GM19238 (cell line): ENCODE results near the gene SRPK3.

Experiments
- DNase-seq: peaks from one replicate; pipeline ENCODE4 v3.0.0; 2011; ENCODE audit warnings: low spot score; ENCODE audit not compliant: insufficient read length

The SRPK3 gene

DNA sequence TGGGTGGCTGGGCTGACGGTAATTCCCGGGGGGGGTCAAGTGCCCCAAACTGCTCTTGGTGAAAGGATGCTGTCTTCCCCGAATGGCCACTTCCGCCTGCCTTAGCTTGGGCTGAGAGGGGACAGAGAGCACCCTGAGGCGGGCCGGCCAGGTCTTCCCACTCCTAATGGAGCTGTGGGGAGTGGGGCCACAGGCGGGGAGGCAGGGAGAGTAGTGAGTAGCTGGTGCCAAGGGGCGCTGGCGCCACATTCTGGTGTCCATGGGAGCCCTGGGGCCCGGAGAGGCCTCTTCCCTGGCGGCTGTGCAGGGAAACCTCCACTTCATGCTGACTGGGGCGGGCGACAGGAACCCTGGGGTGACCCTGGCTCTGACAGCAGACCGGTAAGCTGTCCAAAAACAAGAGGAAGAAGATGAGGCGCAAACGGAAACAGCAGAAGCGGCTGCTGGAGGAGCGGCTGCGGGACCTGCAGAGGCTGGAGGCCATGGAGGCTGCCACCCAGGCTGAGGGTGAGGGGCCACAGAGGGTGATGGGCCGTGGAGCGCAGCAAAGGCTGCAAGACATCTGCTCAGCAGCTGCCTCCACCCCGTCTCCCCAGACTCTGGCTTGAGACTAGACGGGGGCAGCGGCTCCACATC is 2.7 kb downstream of the SRPK3 start:
- no peak for DNase-seq

DNA sequence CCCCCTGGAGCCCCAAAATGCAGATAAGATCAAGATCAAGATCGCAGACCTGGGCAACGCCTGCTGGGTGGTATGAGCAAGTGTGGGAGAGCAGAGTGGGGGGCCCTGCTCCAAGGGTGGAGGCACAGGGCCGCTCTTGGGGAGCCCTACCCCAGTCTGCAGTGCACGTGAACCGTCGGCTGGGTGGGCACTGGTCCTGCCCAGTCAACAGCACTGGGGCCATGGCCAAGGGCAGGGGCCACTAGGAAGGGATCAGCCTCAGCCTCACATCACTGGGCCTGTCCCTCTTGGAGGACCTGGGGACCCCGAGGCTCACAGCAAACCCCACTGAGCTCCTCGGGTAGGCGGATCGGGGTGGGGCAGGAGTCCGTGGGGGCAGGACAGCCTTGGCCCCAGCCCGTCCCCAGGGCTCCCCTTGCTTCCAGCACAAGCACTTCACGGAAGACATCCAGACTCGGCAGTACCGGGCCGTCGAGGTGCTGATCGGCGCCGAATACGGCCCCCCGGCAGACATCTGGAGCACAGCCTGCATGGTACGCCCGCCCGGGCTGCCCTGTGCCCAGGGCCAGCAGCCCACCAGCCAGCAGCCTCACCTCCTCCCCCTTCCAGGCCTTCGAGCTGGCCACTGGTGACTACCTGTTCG is 3.6 kb downstream of the SRPK3 start:
- no peak for DNase-seq

- DNase-seq, result no peak
Observed at GRCh38 chrX:153786669-153787068, 5.8 kb downstream of the SRPK3 start.

DNA sequence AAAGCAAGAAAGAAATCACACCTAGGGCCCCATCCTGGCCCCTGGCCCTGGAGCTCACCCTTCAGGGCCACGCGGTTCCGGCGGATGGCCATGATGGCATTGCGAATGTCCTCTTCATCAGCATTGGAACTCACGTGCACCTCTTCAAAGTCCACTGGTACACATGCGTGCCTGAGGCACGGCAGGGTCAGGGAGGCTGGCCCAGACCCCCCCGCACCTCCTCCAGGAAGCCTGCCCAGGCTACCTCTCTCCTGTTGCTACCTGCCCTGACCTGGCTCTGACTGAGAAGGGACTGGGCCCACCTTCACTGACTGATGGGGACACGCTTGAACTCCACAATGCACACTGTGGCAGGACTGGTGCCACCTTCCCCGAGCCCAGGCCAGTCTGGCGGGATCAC is 8.8 kb downstream of the SRPK3 start:
- DNase-seq, result no peak

- no peak for DNase-seq
Observed at GRCh38 chrX:153791104-153791852, 10.4 kb downstream of the SRPK3 start.

DNA sequence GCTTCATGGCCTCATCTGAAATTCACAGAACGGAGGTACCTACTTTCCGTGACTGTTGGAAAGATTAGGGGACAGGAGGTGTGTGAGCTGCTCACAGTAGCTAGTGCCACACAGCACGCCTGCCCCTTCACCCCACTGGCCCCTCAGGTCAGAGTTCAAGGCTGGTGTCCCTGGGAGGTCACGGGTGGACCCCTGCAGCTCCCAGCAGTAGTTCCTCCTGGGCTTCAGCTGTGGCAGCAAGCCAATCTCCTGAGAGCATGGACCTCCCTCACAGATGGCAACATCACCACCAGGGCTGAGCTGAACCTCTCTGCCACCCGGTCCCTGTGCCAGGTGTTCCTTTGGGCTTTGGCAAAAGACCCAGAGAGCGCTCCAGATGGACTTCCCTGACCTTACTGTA is 11.5 kb downstream of the SRPK3 start:
- no peak for DNase-seq

DNA sequence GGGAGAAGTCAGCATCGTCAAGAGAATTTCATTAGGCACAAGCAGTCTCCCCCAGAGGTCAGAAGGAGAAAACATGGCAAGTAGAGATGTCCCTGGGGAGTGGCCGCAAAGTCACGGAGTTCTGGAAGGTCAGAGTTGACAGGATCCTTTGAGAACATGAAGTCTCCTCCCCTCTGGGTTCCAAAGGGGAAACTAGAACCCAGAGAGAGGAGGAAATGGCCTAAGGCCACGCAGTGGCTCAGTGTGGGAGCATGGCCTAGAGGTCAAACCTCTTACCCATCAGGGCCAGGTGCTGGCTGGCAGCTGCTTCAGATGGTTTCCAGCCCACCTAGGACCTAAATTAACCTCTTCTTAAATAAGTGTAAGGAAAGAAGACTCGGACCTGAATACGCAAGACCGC is 12.4 kb downstream of the SRPK3 start:
- DNase-seq, result no peak

DNA sequence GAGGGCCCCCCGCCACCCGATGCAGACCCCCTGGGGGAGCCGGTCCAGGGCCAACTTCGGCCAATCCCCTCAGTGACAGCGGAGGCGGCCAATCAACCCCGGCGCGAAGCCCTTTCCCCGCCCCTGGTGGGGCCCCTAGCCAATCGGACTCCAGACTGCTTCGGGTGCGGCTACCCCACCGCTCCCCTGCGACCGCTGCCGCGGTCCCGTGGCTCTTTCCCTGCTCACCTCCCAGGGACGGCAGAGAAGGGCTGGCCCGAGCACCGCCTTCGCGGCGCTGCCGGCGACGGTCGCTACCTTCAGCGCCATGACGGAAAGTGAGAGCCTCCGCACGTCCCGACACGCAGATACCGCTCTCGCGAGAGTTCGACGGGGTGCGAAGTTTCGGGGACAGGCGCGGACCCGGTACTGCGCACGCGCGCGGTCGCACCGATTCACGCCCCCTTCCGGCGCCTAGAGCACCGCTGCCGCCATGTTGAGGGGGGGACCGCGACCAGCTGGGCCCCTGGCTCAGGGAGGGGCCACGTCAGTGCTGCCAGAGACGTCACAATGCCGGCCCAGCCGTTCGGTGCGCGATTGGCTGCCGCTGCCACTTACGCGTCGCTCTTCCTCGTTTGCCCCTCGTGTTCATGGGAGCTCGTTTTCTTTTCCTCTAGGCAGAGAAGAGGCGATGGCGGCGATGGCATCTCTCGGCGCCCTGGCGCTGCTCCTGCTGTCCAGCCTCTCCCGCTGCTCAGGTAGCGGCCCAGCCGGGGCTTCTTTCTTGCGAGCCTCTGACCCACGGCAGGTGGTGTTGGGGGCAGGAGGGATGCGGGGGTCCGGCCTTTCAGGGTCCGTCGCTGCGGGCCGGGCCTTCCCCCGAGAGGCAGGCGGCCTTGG is 13.4 kb downstream of the SRPK3 start, which contains the start of the genes IDH3G and SSR4:
IDH3G (minus strand) TSS at position 358 of the 879 bp plus-strand sequence; CDS start at position 309, 49 bp downstream.
SSR4 (plus strand) TSS at position 651 of the 879 bp plus-strand sequence; CDS start at position 671, 20 bp downstream.
- DNase-seq, result peak; percentile 96

- no peak for DNase-seq
Observed at GRCh38 chrX:153794897-153795816, 14.3 kb downstream of the SRPK3 start.

DNA sequence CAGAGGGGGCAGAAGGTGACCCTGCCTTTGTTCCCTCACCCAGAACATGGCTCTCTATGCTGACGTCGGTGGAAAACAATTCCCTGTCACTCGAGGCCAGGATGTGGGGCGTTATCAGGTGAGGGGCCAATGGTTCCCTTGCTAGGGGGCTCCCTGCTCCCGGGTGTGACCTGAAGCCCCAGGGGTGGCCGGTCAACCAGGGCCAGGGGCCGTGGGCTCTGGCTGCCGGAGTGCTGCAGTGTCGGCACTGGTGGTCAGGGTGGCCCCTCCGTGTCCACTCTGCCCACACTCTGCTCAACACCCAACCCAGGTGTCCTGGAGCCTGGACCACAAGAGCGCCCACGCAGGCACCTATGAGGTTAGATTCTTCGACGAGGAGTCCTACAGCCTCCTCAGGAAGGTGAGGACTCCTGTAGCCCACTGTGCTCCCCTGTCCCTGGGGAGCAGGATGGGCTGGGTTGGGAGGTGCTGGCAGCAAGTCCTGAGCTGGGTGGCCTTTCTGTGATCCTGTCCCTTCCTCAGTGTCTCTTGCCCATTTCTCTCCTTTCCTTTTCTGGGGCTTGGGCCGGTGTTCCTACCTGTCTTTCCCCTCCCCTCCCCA is 16.7 kb downstream of the SRPK3 start:
- DNase-seq, result no peak

DNA sequence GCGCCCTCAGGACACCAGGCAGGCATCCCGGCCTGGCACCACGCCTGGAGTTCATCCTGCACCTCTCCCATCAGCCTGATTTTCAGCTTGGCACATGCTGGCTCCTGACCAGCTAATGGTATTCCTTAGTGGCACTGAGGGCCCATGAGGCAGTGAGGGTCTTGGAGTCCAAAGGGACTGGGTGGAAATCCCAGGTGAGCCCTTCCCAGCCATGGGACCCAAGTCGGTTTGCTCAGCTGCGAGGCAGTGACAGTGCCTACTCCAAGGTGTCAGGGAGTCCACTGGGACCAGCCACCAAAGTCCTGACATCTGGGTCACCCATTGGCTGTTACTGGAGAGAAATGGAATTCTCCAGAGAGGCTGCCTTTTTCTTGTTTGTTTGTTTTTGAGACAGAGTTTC is 18.5 kb downstream of the SRPK3 start:
- DNase-seq, result no peak

DNA sequence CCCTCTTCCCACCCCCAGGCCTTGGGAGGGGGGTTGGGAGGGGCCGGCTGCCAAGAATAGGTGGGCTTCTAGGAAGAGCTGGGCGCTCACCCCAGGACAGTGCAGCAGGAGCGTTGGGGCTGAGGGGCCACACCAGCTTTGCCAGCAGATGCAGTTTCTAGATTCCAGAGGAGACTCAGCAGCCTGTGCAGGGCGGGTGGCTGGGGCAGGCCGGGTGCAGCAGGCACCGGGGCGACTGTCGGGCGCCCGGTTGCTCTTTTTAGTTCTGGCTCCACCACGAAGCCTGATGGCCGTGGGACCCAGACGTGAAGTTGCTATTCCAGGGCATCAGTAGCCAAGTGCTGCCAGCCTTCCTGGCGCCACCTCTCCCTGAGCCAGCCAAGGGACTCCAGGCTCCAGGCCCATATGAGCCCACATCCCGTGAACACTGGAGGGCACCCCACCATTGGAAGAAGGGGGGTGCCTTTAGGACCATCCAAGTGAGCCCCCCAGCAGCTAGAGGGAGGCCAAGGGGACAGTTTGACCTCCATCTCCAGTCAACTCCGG is 19.4 kb downstream of the SRPK3 start:
- no peak for DNase-seq

DNA sequence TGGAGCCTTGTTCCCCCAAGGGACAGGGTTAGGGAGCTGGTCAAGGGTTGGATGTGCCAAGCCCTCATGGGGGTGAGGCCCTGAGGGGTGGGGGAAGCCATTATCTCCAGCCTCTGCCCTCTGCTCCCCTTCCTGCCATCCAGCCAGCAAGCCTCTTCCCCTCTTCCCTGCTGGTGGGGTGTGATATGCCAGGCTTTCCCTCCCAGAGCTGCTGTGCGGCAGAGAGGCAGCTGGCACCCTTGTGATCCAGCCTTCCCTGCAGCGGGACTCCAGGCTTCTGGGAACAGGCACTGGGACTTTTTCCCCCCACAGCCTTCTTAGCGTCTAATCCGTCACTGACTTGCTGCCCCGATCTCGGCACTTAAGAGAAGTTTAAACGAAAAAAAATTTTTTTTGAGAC is 19.9 kb downstream of the SRPK3 start:
- no peak for DNase-seq

- no peak for DNase-seq
Observed at GRCh38 chrX:153801669-153802068, 20.8 kb downstream of the SRPK3 start.

GRCh38 chrX:153802513-153803045 is 21.7 kb downstream of the SRPK3 start:
- DNase-seq, result no peak

GRCh38 chrX:153803211-153804099 is 22.6 kb downstream of the SRPK3 start:
- DNase-seq, result no peak

GRCh38 chrX:153804100-153804595 is 23.3 kb downstream of the SRPK3 start:
- no peak for DNase-seq

DNA sequence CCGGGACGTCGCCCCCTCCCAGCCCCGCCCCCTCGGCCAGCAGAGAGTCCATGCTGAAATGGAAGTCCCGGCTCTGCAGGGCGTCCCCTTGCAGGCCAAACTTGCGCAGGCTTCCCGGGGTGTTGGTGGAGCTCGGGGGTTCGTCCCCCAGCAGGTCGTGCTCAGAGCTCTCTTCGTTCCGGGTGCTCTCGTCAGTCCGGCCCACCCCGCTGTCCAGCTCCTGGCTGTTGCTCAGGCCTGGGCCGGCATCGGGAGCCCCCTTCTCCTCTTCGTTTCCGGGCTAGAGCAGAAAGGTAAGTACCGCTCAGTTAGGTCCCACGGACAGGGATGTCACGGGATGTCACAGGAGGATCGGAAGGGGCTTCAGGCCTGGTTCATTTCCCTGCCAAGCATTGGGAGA is 23.8 kb downstream of the SRPK3 start:
- no peak for DNase-seq
